Measurements from ENCODE around the gene COG3. TPM values are rescaled to one million over a fixed set of nuclear protein-coding genes. Genes with fewer than 3 reads are reported as not detected.

Gene COG3
- total RNA-seq, 1 donor from 2014 or later: 38.3 TPM

- DNase-seq (ENCODE audit: low spot score in 2 of 2, unreplicated experiment in 2 of 2): no peak
- no peak overlapping the region for H3K27ac Mint-ChIP-seq
- H3K4me1 Mint-ChIP-seq: no peaks in the 10 kb centered on the region
- no peaks in the 10 kb centered on the region for H3K27me3 Mint-ChIP-seq (ENCODE audit: low read depth)
- no peaks in the 10 kb centered on the region for H3K9me3 Mint-ChIP-seq
- no peak for TF ChIP-seq CTCF (IDR thresholded peaks at IDR 0.05; ENCODE audit: unreplicated experiment)
- peaks cover 24% of the 10 kb centered on the region for H3K36me3 Mint-ChIP-seq
- H3K4me3 Mint-ChIP-seq: no peak overlapping the region
Measured at GRCh38 chr13:45510672-45511071, 45.9 kb downstream of the COG3 start.

DNA sequence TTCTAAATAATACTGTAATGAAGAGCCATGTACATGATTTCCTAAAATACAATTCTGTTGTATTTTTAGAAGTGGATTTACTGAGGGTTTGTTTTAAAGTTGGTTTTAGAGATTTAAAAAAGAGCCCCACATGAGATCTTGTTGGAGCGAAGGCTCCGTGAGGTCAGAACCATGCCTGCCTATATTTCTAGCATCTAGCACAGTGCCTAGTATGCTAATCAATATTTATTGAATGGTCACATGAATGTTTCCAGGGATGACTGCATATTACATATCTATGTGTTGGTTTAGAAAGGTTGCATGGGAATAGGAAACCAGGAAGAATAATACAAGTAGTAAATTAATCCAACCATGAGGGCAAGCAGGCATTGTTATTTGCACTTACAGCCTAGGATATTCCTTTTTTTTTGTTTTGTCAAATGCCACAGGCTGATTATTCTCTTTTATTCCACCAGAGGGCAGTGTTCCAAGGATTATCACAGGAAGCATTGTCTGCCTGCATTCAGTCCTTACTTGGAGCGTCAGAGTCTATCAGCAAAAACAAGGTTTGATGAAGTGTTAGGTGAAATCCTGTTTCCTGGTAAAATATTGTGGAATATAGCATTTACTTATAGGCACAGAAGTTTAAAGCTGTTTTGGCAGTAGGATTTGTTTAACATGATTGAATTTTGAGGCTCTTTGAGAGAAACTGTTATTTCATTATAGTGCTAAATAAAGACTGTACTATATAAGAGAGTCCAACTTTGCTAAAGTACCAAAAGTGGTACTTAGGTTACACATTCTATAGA, 46.8 kb downstream of the COG3 start:
- Mint-ChIP-seq H3K9me3 (no peaks in the 10 kb centered on the region), H3K4me1 (no peaks in the 10 kb centered on the region), H3K36me3 (peaks cover 21% of the 10 kb centered on the region), H3K27ac (no peak overlapping the region), H3K4me3 (no peak overlapping the region), H3K27me3 (ENCODE audit: low read depth) (no peaks in the 10 kb centered on the region)
- TF ChIP-seq CTCF (IDR thresholded peaks at IDR 0.05; ENCODE audit: unreplicated experiment): peak; percentile 94
- no peak for DNase-seq (ENCODE audit: low spot score in 2 of 2, unreplicated experiment in 2 of 2)

DNA sequence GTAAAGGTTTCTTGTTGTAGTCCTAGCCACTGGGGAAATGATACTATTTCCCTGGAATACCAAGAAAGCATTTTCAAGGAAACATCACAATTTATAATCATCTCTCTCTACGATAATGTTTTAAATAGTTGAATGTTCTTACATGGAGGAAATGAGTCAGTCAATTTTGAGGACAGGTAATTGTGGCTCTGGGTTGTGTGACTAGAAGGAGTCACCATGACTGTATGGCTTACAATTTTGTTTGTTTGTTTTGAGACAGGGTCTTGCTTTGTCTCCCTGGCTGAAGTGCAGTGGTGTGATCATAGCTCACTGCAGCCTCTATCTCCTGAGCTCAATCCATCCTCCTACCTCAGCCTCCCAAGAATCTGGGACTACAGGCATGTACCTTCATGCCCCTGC, 47.4 kb downstream of the COG3 start:
- Mint-ChIP-seq H3K4me3 (no peak overlapping the region), H3K9me3 (no peaks in the 10 kb centered on the region), H3K36me3 (peaks cover 18% of the 10 kb centered on the region), H3K27ac (no peak overlapping the region), H3K4me1 (no peaks in the 10 kb centered on the region), H3K27me3 (ENCODE audit: low read depth) (no peaks in the 10 kb centered on the region)
- no peak for DNase-seq (ENCODE audit: low spot score in 2 of 2, unreplicated experiment in 2 of 2)
- no peak for TF ChIP-seq CTCF (IDR thresholded peaks at IDR 0.05; ENCODE audit: unreplicated experiment)

DNA sequence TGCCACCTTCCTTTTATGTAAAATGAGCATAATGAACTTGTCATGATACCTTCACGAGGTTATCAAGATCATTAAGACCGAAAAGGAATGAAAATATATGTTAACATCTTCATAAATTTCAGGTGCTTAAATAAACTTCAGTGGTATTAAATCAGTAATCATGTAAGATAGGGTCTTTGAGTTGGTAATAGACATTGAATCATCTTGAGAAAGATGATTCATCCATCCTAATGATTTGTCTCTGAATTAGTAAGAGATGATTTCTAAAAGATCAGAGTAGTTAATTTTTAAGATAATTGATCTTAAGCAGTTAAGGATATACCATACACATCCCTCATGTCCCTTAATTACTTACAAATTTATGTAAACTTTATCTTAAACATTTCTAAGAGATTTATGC, 52.0 kb downstream of the COG3 start:
- DNase-seq (ENCODE audit: low spot score in 2 of 2, unreplicated experiment in 2 of 2): no peak
- Mint-ChIP-seq H3K4me1 (peaks cover 6% of the 10 kb centered on the region), H3K9me3 (no peaks in the 10 kb centered on the region), H3K36me3 (peaks cover 36% of the 10 kb centered on the region), H3K27me3 (ENCODE audit: low read depth) (no peaks in the 10 kb centered on the region), H3K27ac (no peak overlapping the region), H3K4me3 (no peak overlapping the region)
- no peak for TF ChIP-seq CTCF (IDR thresholded peaks at IDR 0.05; ENCODE audit: unreplicated experiment)

GRCh38 chr13:45518525-45519245, 53.9 kb downstream of the COG3 start:
- peaks cover 34% of the 10 kb centered on the region for H3K36me3 Mint-ChIP-seq
- H3K27ac Mint-ChIP-seq: no peak overlapping the region
- H3K4me3 Mint-ChIP-seq: no peak overlapping the region
- peaks cover 6% of the 10 kb centered on the region for H3K4me1 Mint-ChIP-seq
- no peaks in the 10 kb centered on the region for H3K27me3 Mint-ChIP-seq (ENCODE audit: low read depth)
- no peaks in the 10 kb centered on the region for H3K9me3 Mint-ChIP-seq
- TF ChIP-seq CTCF (IDR thresholded peaks at IDR 0.05; ENCODE audit: unreplicated experiment): no peak
- no peak for DNase-seq (ENCODE audit: low spot score in 2 of 2, unreplicated experiment in 2 of 2)
